HepG2 (cell line): ENCODE data around the gene SLC35F1. TPM values are rescaled to one million over a fixed set of nuclear protein-coding genes. Genes with fewer than 3 reads are reported as not detected.

ENCODE experiments used
- DNMT3B ChIP-seq: conservative IDR thresholded peaks from 2 replicates; pipeline ENCODE4 v1.6.1; 2016; ENCODE audit warnings: missing biosample characterization, control low read depth
- HMG20A ChIP-seq: IDR thresholded peaks from 2 replicates; pipeline ENCODE4 v1.6.1; 2016; ENCODE audit warnings: borderline replicate concordance
- polyA plus RNA-seq, 8 experiments: library from polyadenylated mRNA; depleted of rRNA in 3 of 8; stranded (reverse) in 7 of 8; unstranded in 1 of 8; fragments of >200 nt; fragmentation: Illumina TruSeq in 4 of 8; extraction: Trizol in 4 of 8; gene quantifications; 2 replicates each; pipeline versions ENCODE4 v1.2.1 to v1.2.3, GENCODE V29; 2011 to 2016; ENCODE audit warnings: low read depth in 4 of 8, missing spikeins in 1 of 8, mixed read lengths in 1 of 8; ENCODE audit not compliant: insufficient read depth in 1 of 8
- total RNA-seq, 5 experiments: library from RNA; depleted of rRNA; stranded (reverse); fragments of >200 nt; fragmentation: Illumina TruSeq; extraction: Trizol; gene quantifications; 2 replicates each; pipeline ENCODE4 v1.2.3, GENCODE V29; 2016; ENCODE audit warnings: low read depth in 1 of 5
- TF ChIP-seq, protein P1 (sequence below): sonication (generic); formaldehyde crosslinking; IDR thresholded peaks from 2 replicates; pipeline ENCODE4 v1.4.0; 2020; ENCODE audit warnings: mild to moderate bottlenecking, missing genetic modification reagents
- TF ChIP-seq, protein P2 (sequence below): IDR thresholded peaks from 2 replicates; pipeline ENCODE4 v1.6.1; 2016
- TF ChIP-seq, protein P3 (sequence below): sonication (generic); formaldehyde crosslinking; IDR thresholded peaks from 2 replicates; pipeline ENCODE4 v1.5.0; 2020; ENCODE audit warnings: mild to moderate bottlenecking, missing genetic modification reagents

The SLC35F1 gene
- total and polyA plus RNA-seq, 2 of the 13 experiments (the other 11 are each of a cell fraction or from before 2014, with no cell fraction given): 0.01 TPM; not detected in 1

DNA sequence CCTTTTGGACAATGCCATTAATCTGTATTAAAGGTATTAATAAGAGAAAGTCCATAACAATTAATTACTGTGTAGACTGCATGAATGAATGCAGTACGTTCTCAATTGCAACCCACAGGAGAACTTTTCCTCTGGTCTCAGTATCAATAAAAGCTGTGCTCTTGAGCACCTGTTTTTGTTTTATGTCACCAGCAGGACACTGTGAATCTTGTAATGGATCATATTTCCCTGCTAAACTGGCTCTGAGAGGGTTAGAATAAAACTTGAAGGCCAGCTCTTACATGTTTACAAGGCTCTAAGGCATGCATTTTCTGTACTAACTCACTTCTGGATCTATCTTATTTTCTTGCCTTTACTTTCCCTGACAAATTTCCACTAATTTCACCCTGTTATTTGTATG, 426.7 kb downstream of the SLC35F1 start (continued):
- TF ChIP-seq, protein P1, sequence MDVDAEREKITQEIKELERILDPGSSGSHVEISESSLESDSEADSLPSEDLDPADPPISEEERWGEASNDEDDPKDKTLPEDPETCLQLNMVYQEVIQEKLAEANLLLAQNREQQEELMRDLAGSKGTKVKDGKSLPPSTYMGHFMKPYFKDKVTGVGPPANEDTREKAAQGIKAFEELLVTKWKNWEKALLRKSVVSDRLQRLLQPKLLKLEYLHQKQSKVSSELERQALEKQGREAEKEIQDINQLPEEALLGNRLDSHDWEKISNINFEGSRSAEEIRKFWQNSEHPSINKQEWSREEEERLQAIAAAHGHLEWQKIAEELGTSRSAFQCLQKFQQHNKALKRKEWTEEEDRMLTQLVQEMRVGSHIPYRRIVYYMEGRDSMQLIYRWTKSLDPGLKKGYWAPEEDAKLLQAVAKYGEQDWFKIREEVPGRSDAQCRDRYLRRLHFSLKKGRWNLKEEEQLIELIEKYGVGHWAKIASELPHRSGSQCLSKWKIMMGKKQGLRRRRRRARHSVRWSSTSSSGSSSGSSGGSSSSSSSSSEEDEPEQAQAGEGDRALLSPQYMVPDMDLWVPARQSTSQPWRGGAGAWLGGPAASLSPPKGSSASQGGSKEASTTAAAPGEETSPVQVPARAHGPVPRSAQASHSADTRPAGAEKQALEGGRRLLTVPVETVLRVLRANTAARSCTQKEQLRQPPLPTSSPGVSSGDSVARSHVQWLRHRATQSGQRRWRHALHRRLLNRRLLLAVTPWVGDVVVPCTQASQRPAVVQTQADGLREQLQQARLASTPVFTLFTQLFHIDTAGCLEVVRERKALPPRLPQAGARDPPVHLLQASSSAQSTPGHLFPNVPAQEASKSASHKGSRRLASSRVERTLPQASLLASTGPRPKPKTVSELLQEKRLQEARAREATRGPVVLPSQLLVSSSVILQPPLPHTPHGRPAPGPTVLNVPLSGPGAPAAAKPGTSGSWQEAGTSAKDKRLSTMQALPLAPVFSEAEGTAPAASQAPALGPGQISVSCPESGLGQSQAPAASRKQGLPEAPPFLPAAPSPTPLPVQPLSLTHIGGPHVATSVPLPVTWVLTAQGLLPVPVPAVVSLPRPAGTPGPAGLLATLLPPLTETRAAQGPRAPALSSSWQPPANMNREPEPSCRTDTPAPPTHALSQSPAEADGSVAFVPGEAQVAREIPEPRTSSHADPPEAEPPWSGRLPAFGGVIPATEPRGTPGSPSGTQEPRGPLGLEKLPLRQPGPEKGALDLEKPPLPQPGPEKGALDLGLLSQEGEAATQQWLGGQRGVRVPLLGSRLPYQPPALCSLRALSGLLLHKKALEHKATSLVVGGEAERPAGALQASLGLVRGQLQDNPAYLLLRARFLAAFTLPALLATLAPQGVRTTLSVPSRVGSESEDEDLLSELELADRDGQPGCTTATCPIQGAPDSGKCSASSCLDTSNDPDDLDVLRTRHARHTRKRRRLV (CRISPR knock-in tag): no peak
- TF ChIP-seq DNMT3B (CRISPR knock-in tag): no peak
- TF ChIP-seq, protein P2, sequence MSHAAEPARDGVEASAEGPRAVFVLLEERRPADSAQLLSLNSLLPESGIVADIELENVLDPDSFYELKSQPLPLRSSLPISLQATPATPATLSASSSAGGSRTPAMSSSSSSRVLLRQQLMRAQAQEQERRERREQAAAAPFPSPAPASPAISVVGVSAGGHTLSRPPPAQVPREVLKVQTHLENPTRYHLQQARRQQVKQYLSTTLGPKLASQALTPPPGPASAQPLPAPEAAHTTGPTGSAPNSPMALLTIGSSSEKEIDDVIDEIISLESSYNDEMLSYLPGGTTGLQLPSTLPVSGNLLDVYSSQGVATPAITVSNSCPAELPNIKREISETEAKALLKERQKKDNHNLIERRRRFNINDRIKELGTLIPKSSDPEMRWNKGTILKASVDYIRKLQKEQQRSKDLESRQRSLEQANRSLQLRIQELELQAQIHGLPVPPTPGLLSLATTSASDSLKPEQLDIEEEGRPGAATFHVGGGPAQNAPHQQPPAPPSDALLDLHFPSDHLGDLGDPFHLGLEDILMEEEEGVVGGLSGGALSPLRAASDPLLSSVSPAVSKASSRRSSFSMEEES: no peak
- TF ChIP-seq, protein P3, sequence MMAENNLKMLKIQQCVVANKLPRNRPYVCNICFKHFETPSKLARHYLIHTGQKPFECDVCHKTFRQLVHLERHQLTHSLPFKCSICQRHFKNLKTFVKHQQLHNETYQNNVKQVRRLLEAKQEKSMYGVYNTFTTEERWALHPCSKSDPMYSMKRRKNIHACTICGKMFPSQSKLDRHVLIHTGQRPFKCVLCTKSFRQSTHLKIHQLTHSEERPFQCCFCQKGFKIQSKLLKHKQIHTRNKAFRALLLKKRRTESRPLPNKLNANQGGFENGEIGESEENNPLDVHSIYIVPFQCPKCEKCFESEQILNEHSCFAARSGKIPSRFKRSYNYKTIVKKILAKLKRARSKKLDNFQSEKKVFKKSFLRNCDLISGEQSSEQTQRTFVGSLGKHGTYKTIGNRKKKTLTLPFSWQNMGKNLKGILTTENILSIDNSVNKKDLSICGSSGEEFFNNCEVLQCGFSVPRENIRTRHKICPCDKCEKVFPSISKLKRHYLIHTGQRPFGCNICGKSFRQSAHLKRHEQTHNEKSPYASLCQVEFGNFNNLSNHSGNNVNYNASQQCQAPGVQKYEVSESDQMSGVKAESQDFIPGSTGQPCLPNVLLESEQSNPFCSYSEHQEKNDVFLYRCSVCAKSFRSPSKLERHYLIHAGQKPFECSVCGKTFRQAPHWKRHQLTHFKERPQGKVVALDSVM: no peak
- TF ChIP-seq HMG20A (CRISPR knock-in tag): no peak
- TF ChIP-seq, all 625 proteins: peak for 0
